IMR-90 (cell line): ENCODE data around the gene ST8SIA4. TPM values are rescaled to one million over a fixed set of nuclear protein-coding genes. Genes with fewer than 3 reads are reported as not detected.

Experiments
- ATAC-seq: fragments of 200-7000 bp; cut with Tn5 transposase; 2 replicates; pipeline ENCODE4 v1.9.1; 2020; ENCODE audit warnings: low read depth, mild to moderate bottlenecking, moderate library complexity
- BruUV-seq: library from RNA; stranded (reverse); fragments of 400-500 nt; replicated peaks from 2 replicates; lab custom pipeline; 2021; lab: Mats Ljungman, UMichigan
- CTCF ChIA-PET: fragments of 300-600 bp; formaldehyde crosslinking; extraction: SDS; loops from one replicate; lab custom pipeline; 2021; ENCODE audit warnings: antibody characterized with exemption; lab: Yijun Ruan, JAX
- POLR2A ChIA-PET: fragments of 300-600 bp; sonication (Branson Sonifier 250); formaldehyde crosslinking; loops from one replicate; lab custom pipeline; 2022; ENCODE audit warnings: antibody characterized with exemption; ENCODE audit not compliant: unreplicated experiment; lab: Charles Lee
- DNase-seq: peaks from one replicate; pipeline ENCODE4 v3.0.0; 2013
- H2AFZ ChIP-seq: replicated peaks from 2 replicates; pipeline ENCODE3; 2013; ENCODE audit warnings: low read length, mild to moderate bottlenecking; ENCODE audit not compliant: poor library complexity
- H2AK5ac ChIP-seq: 2 replicates; pipeline ENCODE4 v1.6.1; 2013; ENCODE audit warnings: low read depth, low read length, inconsistent platforms
- H2AK9ac ChIP-seq: replicated peaks from 2 replicates; pipeline ENCODE3; 2013; ENCODE audit warnings: mild to moderate bottlenecking, low read depth, low read length, moderate library complexity; ENCODE audit not compliant: poor library complexity
- H2BK120ac ChIP-seq: 2 replicates; pipeline ENCODE4 v1.6.1; 2013; ENCODE audit warnings: low read depth, low read length, inconsistent platforms
- H2BK15ac ChIP-seq: 3 replicates; pipeline ENCODE4 v1.6.1; 2013; ENCODE audit warnings: low read depth, low read length, inconsistent platforms
- H2BK20ac ChIP-seq: 2 replicates; pipeline ENCODE4 v1.6.1; 2013; ENCODE audit warnings: low read depth, mild to moderate bottlenecking, inconsistent platforms, low read length, moderate library complexity
- H2BK5ac ChIP-seq: 2 replicates; pipeline ENCODE4 v1.6.1; 2013; ENCODE audit warnings: mild to moderate bottlenecking, low read depth, low read length, inconsistent platforms; ENCODE audit not compliant: poor library complexity, severe bottlenecking
- H3K14ac ChIP-seq: replicated peaks from 2 replicates; pipeline ENCODE4 v1.6.1; 2013; ENCODE audit warnings: low read depth, low read length, inconsistent platforms
- H3K18ac ChIP-seq: 2 replicates; pipeline ENCODE4 v1.6.1; 2013; ENCODE audit warnings: low read depth, low read length, control low read depth
- H3K23ac ChIP-seq: 2 replicates; pipeline ENCODE4 v1.6.1; 2013; ENCODE audit warnings: low read depth, low read length, inconsistent platforms
- H3K27ac ChIP-seq: 2 replicates; pipeline ENCODE4 v1.5.1; 2013; ENCODE audit warnings: mild to moderate bottlenecking, control low read depth, low read length; ENCODE audit not compliant: insufficient read depth
- H3K27me3 ChIP-seq: 2 replicates; pipeline ENCODE4 v1.6.1; 2013; ENCODE audit warnings: low read length; ENCODE audit not compliant: control insufficient read depth, insufficient read depth
- H3K36me3 ChIP-seq: 2 replicates; pipeline ENCODE4 v1.6.1; 2013; ENCODE audit warnings: low read length, mixed read lengths; ENCODE audit not compliant: control insufficient read depth, insufficient read depth
- H3K4ac ChIP-seq: 2 replicates; pipeline ENCODE4 v1.6.1; 2013; ENCODE audit warnings: low read depth, low read length, inconsistent platforms
- H3K4me1 ChIP-seq: 2 replicates; pipeline ENCODE4 v1.6.1; 2013; ENCODE audit warnings: low read length, mixed read lengths; ENCODE audit not compliant: control insufficient read depth, insufficient read depth
- H3K4me2 ChIP-seq: 2 replicates; pipeline ENCODE4 v1.6.1; 2013; ENCODE audit warnings: low read depth, mild to moderate bottlenecking, control low read depth, low read length, moderate library complexity
- H3K4me3 ChIP-seq: 2 replicates; pipeline ENCODE4 v1.5.1; 2013; ENCODE audit warnings: low read depth, mild to moderate bottlenecking, control low read depth, low read length, moderate library complexity; ENCODE audit not compliant: insufficient read depth
- H3K56ac ChIP-seq: 2 replicates; pipeline ENCODE4 v1.6.1; 2013; ENCODE audit warnings: low read length, inconsistent platforms; ENCODE audit not compliant: insufficient read depth; ENCODE audit errors: extremely low read depth
- H3K79me1 ChIP-seq, 2 experiments: 2 replicates each; pipeline ENCODE4 v1.6.1; 2013; ENCODE audit warnings: low read length in 2 of 2, inconsistent platforms in 1 of 2, low read depth in 1 of 2
- H3K9ac ChIP-seq: 2 replicates; pipeline ENCODE4 v1.6.1; 2013; ENCODE audit warnings: low read depth, low read length, control low read depth
- H3K9me1 ChIP-seq: 2 replicates; pipeline ENCODE4 v1.6.1; 2013; ENCODE audit warnings: low read length, inconsistent platforms; ENCODE audit not compliant: insufficient read depth
- H3K9me3 ChIP-seq: 2 replicates; pipeline ENCODE4 v1.6.1; 2013; ENCODE audit warnings: low read length; ENCODE audit not compliant: control insufficient read depth, insufficient read depth
- H4K20me1 ChIP-seq: 2 replicates; pipeline ENCODE4 v1.6.1; 2013; ENCODE audit warnings: low read length, inconsistent platforms; ENCODE audit not compliant: insufficient read depth
- H4K5ac ChIP-seq: 2 replicates; pipeline ENCODE4 v1.6.1; 2013; ENCODE audit warnings: mild to moderate bottlenecking, low read depth, low read length, control low read depth
- H4K8ac ChIP-seq, 2 experiments: 2 replicates each; pipeline ENCODE4 v1.6.1; 2013; ENCODE audit warnings: low read depth in 2 of 2, low read length in 2 of 2, control low read depth in 1 of 2, inconsistent platforms in 1 of 2
- H4K91ac ChIP-seq: 2 replicates; pipeline ENCODE4 v1.6.1; 2013; ENCODE audit warnings: low read depth, low read length, inconsistent platforms; ENCODE audit not compliant: insufficient read depth
- CEBPB ChIP-seq: IDR thresholded peaks from 2 replicates; pipeline ENCODE4 v1.6.1; 2012; ENCODE audit warnings: low read depth, low read length, improper control_type of control experiment
- CHD1 ChIP-seq: IDR thresholded peaks from 2 replicates; pipeline ENCODE4 v1.6.1; 2012; ENCODE audit warnings: low read depth, low read length, improper control_type of control experiment
- FOS ChIP-seq: fragments of 150-350 bp; IDR thresholded peaks from 2 replicates; pipeline ENCODE4 v1.6.1; 2016; ENCODE audit warnings: low read depth, low read length
- MAFK ChIP-seq: IDR thresholded peaks from 2 replicates; pipeline ENCODE4 v1.6.1; 2012; ENCODE audit warnings: low read depth, low read length, improper control_type of control experiment
- MXI1 ChIP-seq: IDR thresholded peaks from 2 replicates; pipeline ENCODE4 v1.6.1; 2012; ENCODE audit warnings: low read depth, mild to moderate bottlenecking, low read length, moderate library complexity, borderline replicate concordance
- NFE2L2 ChIP-seq: fragments of 150-350 bp; IDR thresholded peaks from 2 replicates; pipeline ENCODE4 v1.6.1; 2016; ENCODE audit warnings: low read depth, mild to moderate bottlenecking, low read length
- RAD21 ChIP-seq: IDR thresholded peaks from 2 replicates; pipeline ENCODE4 v1.6.1; 2012; ENCODE audit warnings: low read length, improper control_type of control experiment
- RCOR1 ChIP-seq: IDR thresholded peaks from 2 replicates; pipeline ENCODE4 v1.6.1; 2012; ENCODE audit warnings: mild to moderate bottlenecking, low read length, improper control_type of control experiment; ENCODE audit not compliant: insufficient replicate concordance
- SMC3 ChIP-seq: fragments of 150-350 bp; IDR thresholded peaks from 2 replicates; pipeline ENCODE4 v1.6.1; 2016; ENCODE audit warnings: low read depth, mild to moderate bottlenecking, antibody characterized with exemption, low read length, moderate library complexity
- WGBS, 2 experiments: methylation state at CpG; one replicate each; pipeline versions ENCODE4 v1.1.5 to v1.1.7; 2013; ENCODE audit warnings: missing lambda C conversion rate in 2 of 2; ENCODE audit not compliant: insufficient read length in 1 of 2; ENCODE audit errors: extremely low coverage in 2 of 2; 5-methylcytosine and 5-hydroxymethylcytosine counted together
- dilution Hi-C: fragments of 300-500 bp; cut with HindIII; formaldehyde crosslinking; loops from one replicate; pipeline ENCODE4 v1.14.3; 2018; ENCODE audit warnings: low sequenced_read_pairs; ENCODE audit not compliant: unreplicated experiment
- in situ Hi-C: fragments of 300-500 bp; cut with MboI; formaldehyde crosslinking; loops from 3 replicates; pipeline ENCODE4 v1.14.3; 2019; ENCODE audit warnings: low sequenced_read_pairs, inconsistent platforms, mixed read lengths
- intact Hi-C: fragments of 100-400 bp; cut with micrococcal nuclease; formaldehyde crosslinking; loops from 2 replicates; pipeline ENCODE4 v1.10.0; 2022
- polyA plus RNA-seq, 3 experiments: library from polyadenylated mRNA; depleted of rRNA; stranded (reverse); fragments of >200 nt; gene quantifications; 2 replicates each; pipeline ENCODE4 v1.2.3, GENCODE V29; 2012; ENCODE audit warnings: low replicate concordance in 1 of 3
- total RNA-seq: library from RNA; depleted of rRNA; stranded (reverse); fragments of >200 nt; gene quantifications from 2 replicates; pipeline ENCODE4 v1.2.3, GENCODE V29; 2012
- TF ChIP-seq, protein P1 (sequence below): conservative IDR thresholded peaks from 2 replicates; pipeline ENCODE4 v1.5.1; 2012; ENCODE audit warnings: mild to moderate bottlenecking, low read depth, low read length, improper control_type of control experiment

Gene ST8SIA4
- total and polyA plus RNA-seq, 2 of the 4 experiments (the other 2 are of a cell fraction) = 0.02 to 0.18 TPM

DNA sequence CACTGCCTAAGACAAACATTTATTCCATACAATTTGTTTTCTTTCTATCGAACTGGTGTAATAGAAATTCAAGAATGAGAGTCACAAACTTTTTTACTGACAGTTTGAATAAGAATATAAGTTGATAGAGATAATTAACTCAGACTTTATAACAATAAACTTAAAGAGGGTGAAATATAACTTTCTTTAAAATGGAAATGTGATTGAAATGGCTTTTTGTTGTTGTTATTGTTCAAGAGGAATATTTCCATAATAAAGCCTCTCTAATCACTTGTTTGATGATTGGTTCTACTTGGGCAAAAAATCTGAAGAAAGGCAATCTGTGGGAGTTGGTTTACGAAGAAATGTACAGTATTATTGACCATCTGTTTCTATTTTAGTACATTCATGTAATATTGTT, 79.3 kb downstream of the ST8SIA4 start:
- no peaks in the 10 kb centered on the region for H3K36me3 ChIP-seq
- no peak overlapping the region for H2AK9ac ChIP-seq
- no peaks in the 10 kb centered on the region for H3K4me1 ChIP-seq
- H3K9ac ChIP-seq = no peak overlapping the region
- intact Hi-C loops (no loop called here), in situ Hi-C loops (no loop called here), dilution Hi-C loops (no loop called here)
- no CpG with 5 or more reads among the region's 2 CpGs for WGBS, 2 experiments
- no peak overlapping the region for H2AK5ac ChIP-seq
- CTCF ChIA-PET = no interaction called here
- H3K18ac ChIP-seq = no peak overlapping the region
- DNase-seq = no peak
- no peak overlapping the region for H4K8ac ChIP-seq
- TF ChIP-seq RAD21 (no peak), RCOR1 (no peak), CHD1 (no peak), CEBPB (no peak), NFE2L2 (no peak), FOS (no peak), SMC3 (no peak), MXI1 (no peak), MAFK (no peak)
- TF ChIP-seq, protein P1, sequence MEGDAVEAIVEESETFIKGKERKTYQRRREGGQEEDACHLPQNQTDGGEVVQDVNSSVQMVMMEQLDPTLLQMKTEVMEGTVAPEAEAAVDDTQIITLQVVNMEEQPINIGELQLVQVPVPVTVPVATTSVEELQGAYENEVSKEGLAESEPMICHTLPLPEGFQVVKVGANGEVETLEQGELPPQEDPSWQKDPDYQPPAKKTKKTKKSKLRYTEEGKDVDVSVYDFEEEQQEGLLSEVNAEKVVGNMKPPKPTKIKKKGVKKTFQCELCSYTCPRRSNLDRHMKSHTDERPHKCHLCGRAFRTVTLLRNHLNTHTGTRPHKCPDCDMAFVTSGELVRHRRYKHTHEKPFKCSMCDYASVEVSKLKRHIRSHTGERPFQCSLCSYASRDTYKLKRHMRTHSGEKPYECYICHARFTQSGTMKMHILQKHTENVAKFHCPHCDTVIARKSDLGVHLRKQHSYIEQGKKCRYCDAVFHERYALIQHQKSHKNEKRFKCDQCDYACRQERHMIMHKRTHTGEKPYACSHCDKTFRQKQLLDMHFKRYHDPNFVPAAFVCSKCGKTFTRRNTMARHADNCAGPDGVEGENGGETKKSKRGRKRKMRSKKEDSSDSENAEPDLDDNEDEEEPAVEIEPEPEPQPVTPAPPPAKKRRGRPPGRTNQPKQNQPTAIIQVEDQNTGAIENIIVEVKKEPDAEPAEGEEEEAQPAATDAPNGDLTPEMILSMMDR = no peak
- H4K91ac ChIP-seq = no peak overlapping the region
- no peaks in the 10 kb centered on the region for H4K20me1 ChIP-seq
- H3K27ac ChIP-seq = no peak overlapping the region
- no peak overlapping the region for H3K4ac ChIP-seq
- H3K23ac ChIP-seq = no peak overlapping the region
- H3K56ac ChIP-seq = no peak overlapping the region
- no TSS peak for BruUV-seq
- H3K4me2 ChIP-seq = no peak overlapping the region
- no peak for ATAC-seq
- no peak overlapping the region for H2AFZ ChIP-seq
- H2BK120ac ChIP-seq = no peak overlapping the region
- no peak overlapping the region for H4K5ac ChIP-seq
- no peak overlapping the region for H3K14ac ChIP-seq
- no peaks in the 10 kb centered on the region for H3K9me1 ChIP-seq
- no peaks in the 10 kb centered on the region for H3K79me1 ChIP-seq
- no peak overlapping the region for H2BK20ac ChIP-seq
- H2BK15ac ChIP-seq = no peak overlapping the region
- H3K4me3 ChIP-seq = no peak overlapping the region
- no peak overlapping the region for H2BK5ac ChIP-seq
- H3K27me3 ChIP-seq = no peaks in the 10 kb centered on the region
- no peaks in the 10 kb centered on the region for H3K9me3 ChIP-seq
- POLR2A ChIA-PET = no interaction called here
